Spleen (tissue), 13 donors: ENCODE measurements around the gene WDR20. TPM values are rescaled to one million over a fixed set of nuclear protein-coding genes. Genes with fewer than 3 reads are reported as not detected.

ENCODE experiments used
- DNase-seq: peaks from one replicate; pipeline ENCODE4 v3.0.0-alpha.2; 2020
- H3K27ac ChIP-seq, 8 donors: fragments of 200-600 bp; sonication (generic) in 7 of 8; 1 replicate in 4 of 8; 2 replicates in 4 of 8; pipeline versions ENCODE4 v1.5.0 to v1.8.0; 2016 to 2021; ENCODE audit warnings: inconsistent platforms in 4 of 8, mild to moderate bottlenecking in 4 of 8, moderate library complexity in 1 of 8
- H3K27me3 ChIP-seq, 7 donors: fragments of 200-600 bp; sonication (generic) in 6 of 7; replicated peaks in 1 of 7; 1 replicate in 4 of 7; 2 replicates in 3 of 7; pipeline versions ENCODE4 v1.5.0 to v1.8.0; 2016 to 2021; ENCODE audit warnings: inconsistent platforms in 3 of 7, mild to moderate bottlenecking in 1 of 7
- H3K36me3 ChIP-seq, 6 donors: fragments of 200-600 bp; sonication (generic) in 5 of 6; 1 replicate in 4 of 6; 2 replicates in 2 of 6; pipeline versions ENCODE4 v1.5.0 to v1.8.0; 2016 to 2021; ENCODE audit warnings: inconsistent platforms in 2 of 6
- H3K4me1 ChIP-seq, 6 donors: fragments of 200-600 bp; sonication (generic) in 5 of 6; 1 replicate in 3 of 6; 2 replicates in 3 of 6; pipeline versions ENCODE4 v1.5.0 to v1.8.0; 2016 to 2021; ENCODE audit warnings: inconsistent platforms in 3 of 6
- H3K4me3 ChIP-seq, 8 donors: fragments of 200-600 bp; sonication (generic) in 7 of 8; 1 replicate in 4 of 8; 2 replicates in 4 of 8; pipeline versions ENCODE4 v1.5.0 to v1.8.0; 2016 to 2021; ENCODE audit warnings: inconsistent platforms in 4 of 8, mild to moderate bottlenecking in 4 of 8, moderate library complexity in 2 of 8
- H3K9me3 ChIP-seq, 8 donors: fragments of 200-600 bp; sonication (generic) in 7 of 8; 1 replicate in 4 of 8; 2 replicates in 4 of 8; pipeline versions ENCODE4 v1.5.0 to v1.8.0; 2016 to 2021; ENCODE audit warnings: inconsistent platforms in 4 of 8
- POLR2A ChIP-seq, 3 donors: fragments of 450-650 bp; IDR thresholded peaks; one replicate each; pipeline ENCODE4 v1.5.1; 2017; ENCODE audit warnings: antibody characterized with exemption in 3 of 3, mild to moderate bottlenecking in 1 of 3
- POLR2AphosphoS5 ChIP-seq, 3 donors: sonication (generic); formaldehyde crosslinking; IDR thresholded peaks; one replicate each; pipeline ENCODE4 v1.5.1; 2017; ENCODE audit warnings: antibody characterized with exemption in 3 of 3
- WGBS, 5 donors: extraction: QIAGEN DNeasy Blood & Tissue Kit in 3 of 5; methylation state at CpG; one replicate each; pipeline versions ENCODE4 v1.1.5 to v1.1.7; 2013 to 2018; 5-methylcytosine and 5-hydroxymethylcytosine counted together
- intact Hi-C: fragments of 100-400 bp; cut with DNase I; formaldehyde crosslinking; loops from one replicate; pipeline ENCODE4 v1.15.0; 2023; ENCODE audit warnings: low total_unique reads
- long read RNA-seq, 2 donors: transcript quantifications; one replicate each; lab custom pipeline, GENCODE V29; 2026
- polyA plus RNA-seq, 3 donors: library from polyadenylated mRNA; stranded (reverse); fragments of 200-250 nt; gene quantifications; one replicate each; pipeline ENCODE4 v1.2.1, GENCODE V29; 2013
- total RNA-seq, 7 donors: library from RNA; depleted of rRNA in 3 of 7; stranded (reverse); fragments of >200 nt in 3 of 7; fragmentation: NEBNext Ultra II Directional in 4 of 7; extraction: Animal tissue kit (Norgen Biotek cat#: 25700) in 4 of 7; gene quantifications; one replicate each; pipeline versions ENCODE4 v1.1.0 to v1.2.1, GENCODE V29; 2016 to 2021
- TF ChIP-seq, protein P1 (sequence below), 11 experiments: fragments of 200-600 bp in 7 of 11; fragments of 450-650 bp in 4 of 11; sonication (generic) in 4 of 11; IDR thresholded peaks in 8 of 11; conservative IDR thresholded peaks in 3 of 11; 1 replicate in 7 of 11; 2 replicates in 4 of 11; pipeline versions ENCODE4 v1.4.0 to v1.8.0; 2016 to 2021; ENCODE audit warnings: antibody characterized with exemption in 11 of 11, inconsistent platforms in 4 of 11, mild to moderate bottlenecking in 1 of 11
- donor health status: healthy with polysubstance abuse.
- donor health status: DM: no; HTN: no; CAD: no; lungs with moderate emphysema.
- donor health status: DM: no; HTN: no; CAD: no.
- donor health status: Bipolar disorder and iron deficiency.
- donor health status: healthy.
- donor health status: DM: no; HTN: no; CAD: no.
- donor health status: DM: yes; HTN: yes; CAD: no.

The WDR20 gene, protein sequence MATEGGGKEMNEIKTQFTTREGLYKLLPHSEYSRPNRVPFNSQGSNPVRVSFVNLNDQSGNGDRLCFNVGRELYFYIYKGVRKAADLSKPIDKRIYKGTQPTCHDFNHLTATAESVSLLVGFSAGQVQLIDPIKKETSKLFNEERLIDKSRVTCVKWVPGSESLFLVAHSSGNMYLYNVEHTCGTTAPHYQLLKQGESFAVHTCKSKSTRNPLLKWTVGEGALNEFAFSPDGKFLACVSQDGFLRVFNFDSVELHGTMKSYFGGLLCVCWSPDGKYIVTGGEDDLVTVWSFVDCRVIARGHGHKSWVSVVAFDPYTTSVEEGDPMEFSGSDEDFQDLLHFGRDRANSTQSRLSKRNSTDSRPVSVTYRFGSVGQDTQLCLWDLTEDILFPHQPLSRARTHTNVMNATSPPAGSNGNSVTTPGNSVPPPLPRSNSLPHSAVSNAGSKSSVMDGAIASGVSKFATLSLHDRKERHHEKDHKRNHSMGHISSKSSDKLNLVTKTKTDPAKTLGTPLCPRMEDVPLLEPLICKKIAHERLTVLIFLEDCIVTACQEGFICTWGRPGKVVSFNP
- total RNA-seq (10 to 100 TPM; 25.8 to 40.8 (median 30.1) TPM), polyA plus RNA-seq (10 to 100 TPM in 1 of 3 donors, 1 to 10 TPM in 2; 8.7 to 11.1 (median 8.7) TPM)
- long read RNA-seq, donor 1, partial matches to known transcripts = 0 of 3 reads
- long read RNA-seq, donor 1, other reads (novel, unspliced or antisense) = 0 of 3 reads
- long read RNA-seq, donor 2, partial matches to known transcripts = 0 of 6 reads
- long read RNA-seq, donor 2, other reads (novel, unspliced or antisense) = 0 of 6 reads

DNA sequence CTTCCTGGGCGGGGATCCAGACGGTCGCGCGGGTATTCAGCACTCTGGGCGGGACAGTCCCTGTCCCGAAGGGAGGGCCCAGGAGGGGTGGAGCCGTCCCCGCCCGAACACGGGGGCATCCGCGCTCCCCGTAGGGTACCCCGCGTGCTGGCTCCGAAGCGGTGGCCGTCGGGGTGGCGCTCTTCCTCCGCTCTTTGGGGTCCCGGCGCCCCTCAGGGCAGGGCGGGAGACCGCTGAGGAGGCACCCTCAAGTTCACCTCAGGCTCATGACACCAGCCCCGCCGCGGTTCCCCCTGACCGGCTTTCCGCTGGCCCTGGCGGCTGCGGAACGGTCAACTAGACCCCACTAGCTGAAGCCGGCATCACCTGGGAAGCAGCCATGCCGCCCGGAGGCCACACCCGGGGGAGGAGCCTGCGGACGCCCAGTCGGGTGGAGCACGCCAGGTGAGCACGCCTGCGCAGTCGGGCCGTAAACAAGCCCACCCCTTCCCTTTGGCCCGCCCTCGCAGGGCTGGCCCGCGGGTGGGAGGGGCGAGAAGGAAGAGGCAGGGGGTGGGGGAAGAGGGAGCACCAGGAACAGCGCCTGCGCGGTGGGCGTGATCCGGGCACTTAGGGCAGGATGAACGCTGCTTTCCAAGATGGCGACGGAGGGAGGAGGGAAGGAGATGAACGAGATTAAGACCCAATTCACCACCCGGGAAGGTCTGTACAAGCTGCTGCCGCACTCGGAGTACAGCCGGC lies at the start of gene WDR20:
Gene WDR20, plus strand, starts transcription at position 612 of the 741 bp plus-strand sequence. Its CDS starts 27 bp downstream, at position 639.
- Histone ChIP-seq H3K27me3 (no peaks in the 10 kb centered on the region), H3K4me1 (peaks cover 18 to 56% (median 37%) of the 10 kb centered on the region in 6 donors), H3K36me3 (peaks cover 0 to 26% (median 0%) of the 10 kb centered on the region in 6 donors), H3K27ac (peak within 1 kb of the TSS; percentile 80 to 94 (median 91)), H3K4me3 (peak within 1 kb of the TSS; percentile 68 to 100 (median 97)), H3K9me3 (no peaks in the 10 kb centered on the region)
- intact Hi-C loops = no loop called here
- peak; percentile 100 for DNase-seq
- TF ChIP-seq POLR2AphosphoS5 (IDR thresholded peaks at IDR 0.05) (peak; percentile 88 to 92 (median 90)), POLR2A (IDR thresholded peaks at IDR 0.05) (no peak)
- TF ChIP-seq, protein P1, sequence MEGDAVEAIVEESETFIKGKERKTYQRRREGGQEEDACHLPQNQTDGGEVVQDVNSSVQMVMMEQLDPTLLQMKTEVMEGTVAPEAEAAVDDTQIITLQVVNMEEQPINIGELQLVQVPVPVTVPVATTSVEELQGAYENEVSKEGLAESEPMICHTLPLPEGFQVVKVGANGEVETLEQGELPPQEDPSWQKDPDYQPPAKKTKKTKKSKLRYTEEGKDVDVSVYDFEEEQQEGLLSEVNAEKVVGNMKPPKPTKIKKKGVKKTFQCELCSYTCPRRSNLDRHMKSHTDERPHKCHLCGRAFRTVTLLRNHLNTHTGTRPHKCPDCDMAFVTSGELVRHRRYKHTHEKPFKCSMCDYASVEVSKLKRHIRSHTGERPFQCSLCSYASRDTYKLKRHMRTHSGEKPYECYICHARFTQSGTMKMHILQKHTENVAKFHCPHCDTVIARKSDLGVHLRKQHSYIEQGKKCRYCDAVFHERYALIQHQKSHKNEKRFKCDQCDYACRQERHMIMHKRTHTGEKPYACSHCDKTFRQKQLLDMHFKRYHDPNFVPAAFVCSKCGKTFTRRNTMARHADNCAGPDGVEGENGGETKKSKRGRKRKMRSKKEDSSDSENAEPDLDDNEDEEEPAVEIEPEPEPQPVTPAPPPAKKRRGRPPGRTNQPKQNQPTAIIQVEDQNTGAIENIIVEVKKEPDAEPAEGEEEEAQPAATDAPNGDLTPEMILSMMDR (IDR thresholded peaks at IDR 0.05 in 8 of 11, conservative IDR thresholded peaks at IDR 0.05 in 3 of 11) = peak in 2 of 11 experiments; percentile 26 to 34
- WGBS, 5 donors = 0 to 1% (median 1%) methylated on average over 39 to 64 of the region's 64 CpGs

DNA sequence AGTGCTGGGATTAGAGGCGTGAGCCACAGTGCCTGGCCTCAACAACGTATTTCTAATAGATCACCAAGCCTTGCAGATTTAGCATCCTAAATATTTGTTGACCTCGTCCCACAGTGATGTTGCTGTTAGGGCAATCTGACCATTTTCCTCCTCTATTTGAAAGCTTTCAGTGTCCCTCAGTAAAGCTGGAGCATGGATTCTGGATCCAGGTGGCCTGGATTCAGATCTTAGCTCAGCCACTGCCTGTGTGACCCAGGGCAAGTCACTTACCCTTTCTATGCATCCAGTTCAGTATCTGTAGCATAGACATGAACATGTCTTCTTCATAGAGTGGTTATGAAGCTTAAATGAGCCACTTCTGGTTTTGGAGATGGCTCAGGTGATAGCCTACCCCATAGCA lies 49.0 kb upstream of the WDR20 start:
- no peaks in the 10 kb centered on the region for H3K9me3 ChIP-seq
- intact Hi-C loops = loop anchor here (10.0 kb wide), 1 partner anchor 224 kb away; the partner anchor contains the start of gene ZNF839
- TF ChIP-seq, protein P1 (IDR thresholded peaks at IDR 0.05 in 8 of 11, conservative IDR thresholded peaks at IDR 0.05 in 3 of 11) = no peak
- TF ChIP-seq POLR2AphosphoS5 (IDR thresholded peaks at IDR 0.05) (no peak), POLR2A (IDR thresholded peaks at IDR 0.05) (no peak)

DNA sequence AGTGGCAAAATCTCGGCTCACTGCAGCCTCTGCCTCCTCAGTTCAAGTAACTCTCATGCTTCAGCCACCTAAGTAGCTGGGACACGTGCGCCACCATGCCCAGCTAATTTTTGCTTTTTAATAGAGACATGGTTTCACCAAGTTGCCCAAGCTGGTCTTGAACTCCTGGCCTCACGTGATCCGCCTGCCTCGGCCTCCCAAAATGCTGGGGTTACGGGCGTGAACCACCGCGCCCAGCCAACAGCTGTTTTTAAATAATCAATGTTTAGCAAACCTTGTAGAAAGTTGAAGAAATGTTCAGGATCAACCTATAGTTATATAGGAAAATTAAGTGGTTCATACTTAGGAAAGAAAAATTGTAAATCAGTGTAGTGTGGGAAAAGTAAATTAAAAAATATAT lies 46.9 kb upstream of the WDR20 start:
- Histone ChIP-seq H3K9me3 (no peaks in the 10 kb centered on the region), H3K4me3 (no peak overlapping the region), H3K4me1 (peaks cover 0 to 29% (median 20%) of the 10 kb centered on the region in 6 donors), H3K27me3 (no peaks in the 10 kb centered on the region), H3K36me3 (no peaks in the 10 kb centered on the region), H3K27ac (no peak overlapping the region)
- intact Hi-C loops = loop anchor here (10.0 kb wide), 1 partner anchor 222 kb away; the partner anchor contains the start of gene ZNF839
- TF ChIP-seq, protein P1 (IDR thresholded peaks at IDR 0.05 in 8 of 11, conservative IDR thresholded peaks at IDR 0.05 in 3 of 11) = no peak
- TF ChIP-seq POLR2AphosphoS5 (IDR thresholded peaks at IDR 0.05) = no peak
- TF ChIP-seq POLR2A (IDR thresholded peaks at IDR 0.05) = no peak
- peak; percentile 23 for DNase-seq
- whole genome bisulfite sequencing, 5 donors = 88 to 97% (median 95%) methylated on average over 10 of the region's 10 CpGs

More for the DNA sequence above, 49.0 kb upstream of the WDR20 start:
- peak; percentile 17 for DNase-seq
- peaks cover 0 to 3% (median under 1%) of the 10 kb centered on the region in 6 donors for H3K36me3 ChIP-seq
- WGBS, 5 donors = 85 to 92% (median 89%) methylated on average over 3 of the region's 3 CpGs
- no peak overlapping the region for H3K4me3 ChIP-seq
- H3K4me1 ChIP-seq = peaks cover 3 to 32% (median 20%) of the 10 kb centered on the region in 6 donors
- no peak overlapping the region for H3K27ac ChIP-seq
- H3K27me3 ChIP-seq = no peaks in the 10 kb centered on the region
